Chondrocyte (in vitro differentiated cells): ENCODE measurements around the gene L3MBTL4. TPM values are rescaled to one million over a fixed set of nuclear protein-coding genes. Genes with fewer than 3 reads are reported as not detected.

ENCODE experiments used
- DNase-seq: peaks from one replicate; pipeline ENCODE4 v3.0.0; 2021; ENCODE audit warnings: mixed read lengths, low spot score
- H3K27ac Mint-ChIP-seq: one replicate; pipeline ENCODE4 v1.8.0; 2021; ENCODE audit warnings: mild to moderate bottlenecking, moderate library complexity, mixed read lengths; ENCODE audit not compliant: unreplicated experiment
- H3K27me3 Mint-ChIP-seq: 2 replicates; pipeline ENCODE4 v1.8.0; 2021; ENCODE audit warnings: low read depth, mixed read lengths
- H3K36me3 Mint-ChIP-seq: 2 replicates; pipeline ENCODE4 v1.8.0; 2021; ENCODE audit warnings: low read depth, mixed read lengths
- H3K4me1 Mint-ChIP-seq: 2 replicates; pipeline ENCODE4 v1.8.0; 2021; ENCODE audit warnings: low read depth, mild to moderate bottlenecking, mixed read lengths
- H3K4me3 Mint-ChIP-seq: one replicate; pipeline ENCODE4 v1.8.0; 2021; ENCODE audit warnings: mild to moderate bottlenecking, moderate library complexity, mixed read lengths; ENCODE audit not compliant: unreplicated experiment
- H3K9me3 Mint-ChIP-seq: 2 replicates; pipeline ENCODE4 v1.8.0; 2021; ENCODE audit warnings: low read depth, mixed read lengths
- total RNA-seq: library from RNA; stranded (reverse); gene quantifications from 3 replicates; pipeline ENCODE4 v1.2.1, GENCODE V29; 2021
- TF ChIP-seq, protein P1 (sequence below): fragments of 200-600 bp; sonication (generic); IDR thresholded peaks from 2 replicates; pipeline ENCODE4 v1.5.0; 2021; ENCODE audit warnings: antibody characterized with exemption, mild to moderate bottlenecking, moderate library complexity

The L3MBTL4 gene
- total RNA-seq, 1 donor from 2014 or later: 1.0 TPM

- H3K27me3 Mint-ChIP-seq: peaks cover 6% of the 10 kb centered on the region
- H3K9me3 Mint-ChIP-seq: no peaks in the 10 kb centered on the region
- DNase-seq: no peak
- H3K4me1 Mint-ChIP-seq: no peaks in the 10 kb centered on the region
- no peak overlapping the region for H3K27ac Mint-ChIP-seq
- no peak overlapping the region for H3K4me3 Mint-ChIP-seq
- H3K36me3 Mint-ChIP-seq: no peaks in the 10 kb centered on the region
- TF ChIP-seq, protein P1, sequence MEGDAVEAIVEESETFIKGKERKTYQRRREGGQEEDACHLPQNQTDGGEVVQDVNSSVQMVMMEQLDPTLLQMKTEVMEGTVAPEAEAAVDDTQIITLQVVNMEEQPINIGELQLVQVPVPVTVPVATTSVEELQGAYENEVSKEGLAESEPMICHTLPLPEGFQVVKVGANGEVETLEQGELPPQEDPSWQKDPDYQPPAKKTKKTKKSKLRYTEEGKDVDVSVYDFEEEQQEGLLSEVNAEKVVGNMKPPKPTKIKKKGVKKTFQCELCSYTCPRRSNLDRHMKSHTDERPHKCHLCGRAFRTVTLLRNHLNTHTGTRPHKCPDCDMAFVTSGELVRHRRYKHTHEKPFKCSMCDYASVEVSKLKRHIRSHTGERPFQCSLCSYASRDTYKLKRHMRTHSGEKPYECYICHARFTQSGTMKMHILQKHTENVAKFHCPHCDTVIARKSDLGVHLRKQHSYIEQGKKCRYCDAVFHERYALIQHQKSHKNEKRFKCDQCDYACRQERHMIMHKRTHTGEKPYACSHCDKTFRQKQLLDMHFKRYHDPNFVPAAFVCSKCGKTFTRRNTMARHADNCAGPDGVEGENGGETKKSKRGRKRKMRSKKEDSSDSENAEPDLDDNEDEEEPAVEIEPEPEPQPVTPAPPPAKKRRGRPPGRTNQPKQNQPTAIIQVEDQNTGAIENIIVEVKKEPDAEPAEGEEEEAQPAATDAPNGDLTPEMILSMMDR: no peak
Measured at GRCh38 chr18:6286585-6286984, 128.1 kb downstream of the L3MBTL4 start.

GRCh38 chr18:6284761-6285160 lies 129.9 kb downstream of the L3MBTL4 start:
- no peak for DNase-seq
- no peaks in the 10 kb centered on the region for H3K36me3 Mint-ChIP-seq
- peaks cover 4% of the 10 kb centered on the region for H3K27me3 Mint-ChIP-seq
- no peak overlapping the region for H3K27ac Mint-ChIP-seq
- H3K4me1 Mint-ChIP-seq: no peaks in the 10 kb centered on the region
- H3K4me3 Mint-ChIP-seq: no peak overlapping the region
- peaks cover 4% of the 10 kb centered on the region for H3K9me3 Mint-ChIP-seq
- TF ChIP-seq, protein P1: no peak

DNA sequence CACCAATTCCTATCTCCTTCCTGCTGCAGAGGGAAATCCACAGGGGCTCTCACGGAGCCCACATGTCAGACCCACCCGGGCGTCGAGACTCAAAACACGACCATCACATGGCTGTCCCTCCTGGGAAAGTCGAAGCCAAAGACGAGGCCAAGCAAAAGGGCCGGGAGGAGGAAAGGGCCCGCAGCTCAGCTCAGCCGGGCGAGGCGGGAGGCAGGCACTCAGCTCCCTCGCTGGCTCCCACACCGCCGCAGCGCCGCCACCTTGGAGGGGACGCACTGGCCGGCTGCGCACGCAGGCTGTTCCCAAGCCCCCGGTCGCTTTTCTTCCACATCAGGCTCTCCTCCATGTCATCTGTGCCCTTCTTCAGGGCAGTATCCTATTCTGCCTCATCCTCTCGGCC lies 130.4 kb downstream of the L3MBTL4 start:
- Mint-ChIP-seq H3K27me3 (peaks cover 2% of the 10 kb centered on the region), H3K36me3 (no peaks in the 10 kb centered on the region), H3K4me3 (no peak overlapping the region), H3K9me3 (peaks cover 4% of the 10 kb centered on the region), H3K4me1 (no peaks in the 10 kb centered on the region), H3K27ac (no peak overlapping the region)
- no peak for DNase-seq
- TF ChIP-seq, protein P1: no peak

- H3K9me3 Mint-ChIP-seq: peaks cover 4% of the 10 kb centered on the region
- H3K27me3 Mint-ChIP-seq: peaks cover 3% of the 10 kb centered on the region
- no peak for DNase-seq
- no peaks in the 10 kb centered on the region for H3K4me1 Mint-ChIP-seq
- H3K36me3 Mint-ChIP-seq: no peaks in the 10 kb centered on the region
- TF ChIP-seq, protein P1: no peak
- H3K4me3 Mint-ChIP-seq: no peak overlapping the region
- H3K27ac Mint-ChIP-seq: no peak overlapping the region
Measured at GRCh38 chr18:6281874-6282273, 132.8 kb downstream of the L3MBTL4 start.

DNA sequence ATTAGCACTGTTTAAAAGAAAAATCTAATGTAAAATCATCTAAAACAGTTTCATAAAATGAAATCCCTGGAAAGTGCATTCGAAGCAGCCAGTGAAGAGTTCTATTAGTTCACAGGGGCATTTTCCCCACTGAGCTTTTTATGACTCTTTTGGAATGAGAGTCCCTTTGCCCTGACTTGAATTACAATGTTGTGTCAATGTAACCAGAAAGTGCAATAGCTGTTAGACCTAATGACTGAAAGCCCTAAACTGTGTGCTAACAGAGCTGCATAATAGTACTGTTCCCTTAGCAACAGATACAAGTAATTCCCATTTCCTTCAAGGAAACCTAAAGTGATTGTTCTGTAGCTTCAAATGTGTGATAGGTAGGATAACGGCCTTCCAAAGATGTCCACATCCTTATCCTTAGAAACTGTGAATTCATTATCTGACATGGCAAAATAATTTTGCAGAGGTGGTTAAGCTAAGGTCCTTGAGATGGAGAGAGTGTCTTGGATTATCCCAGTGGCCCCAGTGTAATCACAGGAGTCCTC lies 134.4 kb downstream of the L3MBTL4 start:
- no peak overlapping the region for H3K4me3 Mint-ChIP-seq
- H3K4me1 Mint-ChIP-seq: no peaks in the 10 kb centered on the region
- H3K36me3 Mint-ChIP-seq: no peaks in the 10 kb centered on the region
- DNase-seq: no peak
- TF ChIP-seq, protein P1: no peak
- peaks cover 4% of the 10 kb centered on the region for H3K9me3 Mint-ChIP-seq
- H3K27ac Mint-ChIP-seq: no peak overlapping the region
- H3K27me3 Mint-ChIP-seq: peaks cover 9% of the 10 kb centered on the region
